ENCODE data around the gene GPRC5A. TPM values are rescaled to one million over a fixed set of nuclear protein-coding genes. Genes with fewer than 3 reads are reported as not detected.

Gene GPRC5A
- total and polyA plus RNA-seq, 2 of the 8 experiments (the other 6 are each of a cell fraction or from before 2014, with no cell fraction given): 1.0 to 1.4 TPM

DNA sequence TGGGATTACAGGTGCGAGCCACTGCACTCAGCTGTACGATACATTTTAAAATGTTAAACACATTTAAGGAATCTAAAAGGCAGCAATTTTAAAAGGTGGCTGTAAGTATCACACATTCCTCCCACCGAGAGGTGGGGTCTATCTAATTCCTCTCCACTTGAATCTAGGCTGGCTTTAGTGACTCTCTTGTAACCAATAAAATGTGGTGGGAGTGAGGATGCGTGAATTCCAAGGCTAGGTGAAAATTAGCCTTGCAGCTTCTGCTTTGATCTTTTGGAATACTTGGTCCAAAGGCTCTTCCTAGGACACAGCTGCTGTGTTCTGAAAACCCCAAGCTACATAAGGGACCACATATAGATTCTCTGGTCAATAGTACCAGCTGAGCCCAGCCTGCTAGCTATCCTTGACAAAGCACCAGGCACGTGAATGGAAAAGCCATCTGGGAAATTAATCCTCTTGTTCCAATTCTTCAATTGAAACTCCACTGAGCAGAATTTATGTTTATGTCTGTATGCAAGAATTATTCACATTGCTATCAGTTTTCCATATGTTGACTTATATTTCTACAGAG, 69.4 kb downstream of the GPRC5A start:
- Histone ChIP-seq H3K79me2 (ENCODE audit: control insufficient read depth in 1 of 2, insufficient read depth in 2 of 2, low read length in 2 of 2) (no peaks in the 10 kb centered on the region), H3K23ac (ENCODE audit: insufficient read length) (no peak overlapping the region), H2BK120ac (replicated peaks; ENCODE audit: low read depth, low read length) (no peak overlapping the region), H4K20me1 (replicated peaks in 1 of 2; ENCODE audit: control insufficient read depth in 1 of 2, insufficient read depth in 2 of 2, low read length in 2 of 2) (no peaks in the 10 kb centered on the region), H2AK5ac (ENCODE audit: low read depth, low read length) (no peak overlapping the region), H3K4ac (replicated peaks; ENCODE audit: insufficient read length, low read depth, low read length) (no peak overlapping the region), H3K23me2 (ENCODE audit: low read depth, low read length) (no peaks in the 10 kb centered on the region), H3K27me3 (replicated peaks in 1 of 4; ENCODE audit: control insufficient read depth in 3 of 4, extremely low read depth in 1 of 4, insufficient read depth in 3 of 4, low read length in 3 of 4) (no peaks in the 10 kb centered on the region), H3K79me1 (ENCODE audit: low read depth, low read length) (no peaks in the 10 kb centered on the region), H4K5ac (ENCODE audit: insufficient read length, low read depth, low read length) (no peak overlapping the region), H3K9ac (replicated peaks in 1 of 4; ENCODE audit: extremely low read depth in 1 of 4, low read depth in 3 of 4, low read length in 3 of 4) (no peak overlapping the region), H3K4me1 (replicated peaks in 1 of 4; ENCODE audit: control insufficient read depth in 3 of 4, insufficient read depth in 4 of 4, low read length in 3 of 4) (no peaks in the 10 kb centered on the region), H3K14ac (ENCODE audit: insufficient read length) (no peak overlapping the region), H3K4me2 (ENCODE audit: insufficient read depth in 1 of 2, low read depth in 2 of 2, low read length in 2 of 2) (no peak overlapping the region), H3K36me3 (ENCODE audit: control insufficient read depth in 2 of 4, insufficient read depth in 4 of 4, low read length in 3 of 4) (no peaks in the 10 kb centered on the region), H4K8ac (ENCODE audit: extremely low read depth, insufficient read depth, low read length) (no peak overlapping the region), H3K18ac (ENCODE audit: extremely low read depth, low read length) (no peak overlapping the region), H3K27ac (ENCODE audit: low read depth, low read length) (no peak overlapping the region), H3K4me3 (ENCODE audit: extremely low read depth in 1 of 4, insufficient read depth in 2 of 4, low read depth in 3 of 4, low read length in 4 of 4) (no peak overlapping the region), H4K91ac (replicated peaks; ENCODE audit: insufficient read length, low read length) (no peak overlapping the region), H2BK5ac (ENCODE audit: low read depth, low read length) (no peak overlapping the region), H2BK15ac (ENCODE audit: low read length) (no peak overlapping the region), H3K56ac (replicated peaks; ENCODE audit: insufficient read length, low read depth, low read length) (no peak overlapping the region), H2BK12ac (ENCODE audit: low read depth, low read length) (no peak overlapping the region), H2AFZ (ENCODE audit: low read length) (no peak overlapping the region), H3K9me3 (ENCODE audit: insufficient read depth in 2 of 2, low read depth in 1 of 2, low read length in 1 of 2) (no peaks in the 10 kb centered on the region), H2BK20ac (ENCODE audit: low read length) (no peak overlapping the region)
- ChIA-PET CTCF (ENCODE audit: partially characterized antibody) (interaction anchor here (0.6 to 2.2 kb wide), 8 partner anchors 11 to 172 kb away, joined by 3 to 8 read pairs (median 3); no protein-coding TSS in a partner anchor), POLR2A (ENCODE audit: partially characterized antibody) (interaction anchor here (1.6 kb wide), 1 partner anchor 16 kb away, joined by 3 read pairs; no protein-coding TSS in a partner anchor)
- no peak for DNase-seq (ENCODE audit: low read depth in 1 of 2, low spot score in 2 of 2)
- 80% methylated on average over 5 of the region's 5 CpGs; no CpG with 5 or more reads in 1 of the 2 experiments for WGBS, 2 experiments (ENCODE audit: extremely low coverage in 1 of 2, insufficient coverage in 1 of 2, insufficient read length in 1 of 2, insufficient replicate concordance in 2 of 2, low coverage in 1 of 2, low lambda C conversion rate in 2 of 2, missing lambda C conversion rate in 1 of 2)
- FAIRE-seq: no peak
- no peak for TF ChIP-seq POLR2AphosphoS5 (IDR thresholded peaks at IDR 0.05; ENCODE audit: low read depth, low read length)
- TF ChIP-seq RBBP5 (IDR thresholded peaks at IDR 0.05; ENCODE audit: borderline replicate concordance, low read depth, low read length): no peak
- no peak for TF ChIP-seq ATF2 (IDR thresholded peaks at IDR 0.05; ENCODE audit: low read length)
- no peak for TF ChIP-seq SIRT6 (IDR thresholded peaks at IDR 0.05; ENCODE audit: low read length)
- no peak for TF ChIP-seq ZNF274 (IDR thresholded peaks at IDR 0.05; ENCODE audit: borderline replicate concordance, extremely low read depth, low read length)
- TF ChIP-seq CBX5 (IDR thresholded peaks at IDR 0.05; ENCODE audit: low read depth, low read length): no peak
- TF ChIP-seq TAF7 (optimal IDR thresholded peaks at IDR 0.05; ENCODE audit: borderline replicate concordance, low read depth, low read length): no peak
- TF ChIP-seq GTF2F1 (IDR thresholded peaks at IDR 0.05; ENCODE audit: borderline replicate concordance, low read depth, low read length): no peak
- TF ChIP-seq BCL11A (IDR thresholded peaks at IDR 0.05; ENCODE audit: low read depth in 2 of 2, low read length in 2 of 2): no peak
- TF ChIP-seq CREB1 (IDR thresholded peaks at IDR 0.05): no peak
- no peak for TF ChIP-seq PHF8 (conservative IDR thresholded peaks at IDR 0.05; ENCODE audit: low read depth, low read length)
- TF ChIP-seq KDM5A (IDR thresholded peaks at IDR 0.05; ENCODE audit: low read length): no peak
- no peak for TF ChIP-seq POU5F1 (IDR thresholded peaks at IDR 0.05; ENCODE audit: low read depth, low read length)
